H9 (cell line): ENCODE data around the gene GRIA1. TPM values are rescaled to one million over a fixed set of nuclear protein-coding genes. Genes with fewer than 3 reads are reported as not detected.

Source experiments
- DNase-seq: peaks from one replicate; pipeline ENCODE4 v3.0.0-alpha.2; 2017
- H2AFZ ChIP-seq: one replicate; pipeline ENCODE4 v1.6.1; 2013; ENCODE audit warnings: mild to moderate bottlenecking, low read length, control low read depth, moderate library complexity
- H2AK5ac ChIP-seq: 2 replicates; pipeline ENCODE4 v1.6.1; 2013; ENCODE audit warnings: low read length, control low read depth, mixed read lengths; ENCODE audit not compliant: insufficient read length
- H2BK120ac ChIP-seq: one replicate; pipeline ENCODE4 v1.6.1; 2013; ENCODE audit warnings: low read depth, mild to moderate bottlenecking, low read length, control low read depth, inconsistent platforms; ENCODE audit not compliant: poor library complexity, severe bottlenecking
- H2BK12ac ChIP-seq: 2 replicates; pipeline ENCODE4 v1.6.1; 2013; ENCODE audit warnings: low read length, control low read depth, mixed read lengths, low read depth; ENCODE audit not compliant: insufficient read length
- H2BK15ac ChIP-seq: 2 replicates; pipeline ENCODE4 v1.6.1; 2013; ENCODE audit warnings: low read depth, low read length, control low read depth
- H2BK20ac ChIP-seq: one replicate; pipeline ENCODE4 v1.6.1; 2013; ENCODE audit warnings: low read depth, mild to moderate bottlenecking, low read length, control low read depth, inconsistent platforms; ENCODE audit not compliant: poor library complexity, severe bottlenecking
- H2BK5ac ChIP-seq: 2 replicates; pipeline ENCODE4 v1.6.1; 2013; ENCODE audit warnings: low read length, control low read depth, mixed read lengths; ENCODE audit not compliant: insufficient read length
- H3K14ac ChIP-seq: 2 replicates; pipeline ENCODE4 v1.6.1; 2013; ENCODE audit warnings: low read length, control low read depth; ENCODE audit not compliant: insufficient read depth
- H3K18ac ChIP-seq: 2 replicates; pipeline ENCODE4 v1.6.1; 2013; ENCODE audit warnings: low read depth, mild to moderate bottlenecking, mixed read lengths, low read length, control low read depth; ENCODE audit not compliant: insufficient read length
- H3K23ac ChIP-seq: 2 replicates; pipeline ENCODE4 v1.6.1; 2013; ENCODE audit warnings: low read length, control low read depth, mixed read lengths, low read depth; ENCODE audit not compliant: insufficient read length
- H3K23me2 ChIP-seq: 2 replicates; pipeline ENCODE4 v1.6.1; 2013; ENCODE audit warnings: low read depth, mild to moderate bottlenecking, mixed read lengths, low read length, control low read depth; ENCODE audit not compliant: insufficient read length, poor library complexity, severe bottlenecking
- H3K27ac ChIP-seq: 2 replicates; pipeline ENCODE4 v1.5.1; 2013; ENCODE audit warnings: low read length, control low read depth, mixed read lengths, low read depth; ENCODE audit not compliant: insufficient read length
- H3K27me3 ChIP-seq: 2 replicates; pipeline ENCODE4 v1.6.1; 2013; ENCODE audit warnings: low read length, control low read depth, inconsistent platforms; ENCODE audit not compliant: insufficient read depth
- H3K4ac ChIP-seq: 2 replicates; pipeline ENCODE4 v1.6.1; 2013; ENCODE audit warnings: low read depth, mild to moderate bottlenecking, control low read depth, inconsistent platforms, low read length, moderate library complexity
- H3K4me1 ChIP-seq: 2 replicates; pipeline ENCODE4 v1.6.1; 2013; ENCODE audit warnings: low read length, control low read depth, inconsistent platforms; ENCODE audit not compliant: insufficient read depth
- H3K4me2 ChIP-seq: 2 replicates; pipeline ENCODE4 v1.6.1; 2013; ENCODE audit warnings: low read length, control low read depth, mixed read lengths; ENCODE audit not compliant: insufficient read length, insufficient read depth
- H3K56ac ChIP-seq: 2 replicates; pipeline ENCODE4 v1.6.1; 2013; ENCODE audit warnings: low read depth, mild to moderate bottlenecking, mixed read lengths, low read length, control low read depth; ENCODE audit not compliant: insufficient read length
- H3K79me1 ChIP-seq: 2 replicates; pipeline ENCODE4 v1.6.1; 2013; ENCODE audit warnings: low read depth, mild to moderate bottlenecking, moderate library complexity, low read length, control low read depth, inconsistent platforms; ENCODE audit not compliant: insufficient read depth, poor library complexity, severe bottlenecking
- H3K79me2 ChIP-seq: 2 replicates; pipeline ENCODE4 v1.6.1; 2013; ENCODE audit warnings: low read length, control low read depth, inconsistent platforms; ENCODE audit not compliant: insufficient read depth
- H3K9ac ChIP-seq: 2 replicates; pipeline ENCODE4 v1.6.1; 2013; ENCODE audit warnings: low read length, control low read depth, mixed read lengths; ENCODE audit not compliant: insufficient read length; ENCODE audit errors: extremely low read depth
- H3K9me3 ChIP-seq: one replicate; pipeline ENCODE4 v1.6.1; 2013; ENCODE audit warnings: low read depth, low read length, inconsistent platforms; ENCODE audit not compliant: control insufficient read depth
- H3T11ph ChIP-seq: one replicate; pipeline ENCODE4 v1.6.1; 2013; ENCODE audit warnings: mild to moderate bottlenecking, low read length, control low read depth, inconsistent platforms
- H4K20me1 ChIP-seq: one replicate; pipeline ENCODE4 v1.6.1; 2013; ENCODE audit not compliant: control insufficient read depth, insufficient read length, insufficient read depth
- H4K5ac ChIP-seq: 2 replicates; pipeline ENCODE4 v1.6.1; 2013; ENCODE audit warnings: low read depth, mild to moderate bottlenecking, mixed read lengths, low read length, control low read depth; ENCODE audit not compliant: insufficient read length
- H4K8ac ChIP-seq: replicated peaks from 2 replicates; pipeline ENCODE4 v1.6.1; 2013; ENCODE audit warnings: low read length, control low read depth, mixed read lengths, low read depth; ENCODE audit not compliant: insufficient read length
- H4K91ac ChIP-seq: 2 replicates; pipeline ENCODE4 v1.6.1; 2013; ENCODE audit warnings: low read depth, mild to moderate bottlenecking, moderate library complexity, mixed read lengths, low read length, control low read depth; ENCODE audit not compliant: insufficient read length
- H3K27ac Mint-ChIP-seq, 3 experiments: 2 replicates in 2 of 3; 3 replicates in 1 of 3; pipeline ENCODE4 v1.8.0; 2020 to 2021; ENCODE audit warnings: mixed read lengths in 3 of 3, mild to moderate bottlenecking in 1 of 3, moderate library complexity in 1 of 3
- H3K27me3 Mint-ChIP-seq: 2 replicates; pipeline ENCODE4 v1.8.0; 2021; ENCODE audit warnings: low read depth, mild to moderate bottlenecking, moderate library complexity, mixed read lengths
- H3K36me3 Mint-ChIP-seq, 3 experiments: 2 replicates in 2 of 3; 3 replicates in 1 of 3; pipeline ENCODE4 v1.8.0; 2020 to 2021; ENCODE audit warnings: low read depth in 3 of 3, mixed read lengths in 3 of 3; ENCODE audit not compliant: insufficient read depth in 1 of 3
- H3K4me1 Mint-ChIP-seq, 2 experiments: 2 replicates each; pipeline ENCODE4 v1.8.0; 2020; ENCODE audit warnings: mixed read lengths in 2 of 2
- H3K4me3 Mint-ChIP-seq, 2 experiments: 2 replicates in 1 of 2; 3 replicates in 1 of 2; pipeline ENCODE4 v1.8.0; 2020 to 2021; ENCODE audit warnings: mild to moderate bottlenecking in 2 of 2, mixed read lengths in 2 of 2, moderate library complexity in 1 of 2
- H3K9me3 Mint-ChIP-seq, 2 experiments: 2 replicates in 1 of 2; 3 replicates in 1 of 2; pipeline ENCODE4 v1.8.0; 2020; ENCODE audit warnings: mild to moderate bottlenecking in 2 of 2, mixed read lengths in 2 of 2, moderate library complexity in 1 of 2
- WGBS: extraction: QIAGEN DNeasy Blood & Tissue Kit; methylation state at CpG from one replicate; pipeline ENCODE4 v1.1.7; 2013; ENCODE audit warnings: missing lambda C conversion rate, low lambda C conversion rate, mixed read lengths; ENCODE audit not compliant: insufficient read length; ENCODE audit errors: extremely low coverage; 5-methylcytosine and 5-hydroxymethylcytosine counted together
- total RNA-seq: library from RNA; stranded (reverse); gene quantifications from 2 replicates; pipeline ENCODE4 v1.2.1, GENCODE V29; 2021
- TF ChIP-seq, protein P1 (sequence below): fragments of 200-600 bp; sonication (generic); conservative IDR thresholded peaks from 3 replicates; pipeline ENCODE4 v1.8.0; 2021; ENCODE audit warnings: antibody characterized with exemption, mild to moderate bottlenecking

GRIA1 gene
- total RNA-seq, 1 experiment from 2014 or later, result 0.52 TPM

DNA sequence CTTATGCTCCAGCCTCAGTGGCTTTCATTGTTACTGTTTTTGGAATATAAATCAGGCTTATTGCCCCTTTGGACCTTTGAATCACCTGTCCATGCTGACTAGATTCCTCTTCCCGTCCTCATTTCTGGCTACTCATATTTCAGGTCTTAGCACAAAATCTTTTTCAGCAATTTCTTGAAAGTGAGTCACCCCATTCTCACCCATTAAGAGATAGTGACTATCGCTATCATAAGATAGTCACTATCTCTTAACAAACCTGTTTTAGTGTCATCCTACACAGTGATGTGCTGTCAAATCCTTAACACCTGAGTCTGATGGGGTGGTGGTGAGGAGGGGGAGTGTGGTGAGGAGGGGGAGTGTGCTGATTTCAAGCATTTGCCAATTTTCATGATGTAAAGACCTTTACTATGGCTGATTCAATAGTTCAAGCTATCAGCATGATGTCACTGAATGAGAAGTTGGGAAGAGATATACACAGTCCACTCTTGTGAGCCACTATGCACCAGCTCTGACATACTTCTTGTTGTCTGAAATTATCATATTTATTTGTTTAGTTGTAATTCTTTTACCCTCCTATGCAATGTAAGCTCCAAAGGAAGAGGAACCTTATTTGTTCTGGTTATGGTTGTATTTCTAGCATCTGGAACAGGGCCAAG is 95.3 kb downstream of the GRIA1 start:
- Mint-ChIP-seq H3K36me3 (no peaks in the 10 kb centered on the region), H3K9me3 (no peaks in the 10 kb centered on the region), H3K27me3 (no peaks in the 10 kb centered on the region), H3K27ac (no peak overlapping the region), H3K4me1 (0 out of 4 replicates have a peak, but pooled peaks cover 0 to 3% of the 10 kb centered on the region in 2 experiments), H3K4me3 (no peak overlapping the region)
- Histone ChIP-seq H3K4me1 (no peaks in the 10 kb centered on the region), H3K27me3 (no peaks in the 10 kb centered on the region), H2BK20ac (no peak overlapping the region), H3K23ac (no peak overlapping the region), H2BK15ac (no peak overlapping the region), H3K4me2 (no peak overlapping the region), H2AFZ (no peak overlapping the region), H3T11ph (no peak overlapping the region), H3K4ac (no peak overlapping the region), H4K8ac (no peak overlapping the region), H4K91ac (no peak overlapping the region), H4K20me1 (no peaks in the 10 kb centered on the region), H3K18ac (no peak overlapping the region), H3K23me2 (no peaks in the 10 kb centered on the region), H3K79me2 (no peaks in the 10 kb centered on the region), H3K14ac (no peak overlapping the region), H3K79me1 (no peaks in the 10 kb centered on the region), H2BK12ac (no peak overlapping the region), H2BK120ac (no peak overlapping the region), H3K56ac (no peak overlapping the region), H2BK5ac (no peak overlapping the region), H3K27ac (no peak overlapping the region), H4K5ac (no peak overlapping the region), H2AK5ac (no peak overlapping the region), H3K9ac (no peak overlapping the region), H3K9me3 (no peaks in the 10 kb centered on the region)
- TF ChIP-seq, protein P1, sequence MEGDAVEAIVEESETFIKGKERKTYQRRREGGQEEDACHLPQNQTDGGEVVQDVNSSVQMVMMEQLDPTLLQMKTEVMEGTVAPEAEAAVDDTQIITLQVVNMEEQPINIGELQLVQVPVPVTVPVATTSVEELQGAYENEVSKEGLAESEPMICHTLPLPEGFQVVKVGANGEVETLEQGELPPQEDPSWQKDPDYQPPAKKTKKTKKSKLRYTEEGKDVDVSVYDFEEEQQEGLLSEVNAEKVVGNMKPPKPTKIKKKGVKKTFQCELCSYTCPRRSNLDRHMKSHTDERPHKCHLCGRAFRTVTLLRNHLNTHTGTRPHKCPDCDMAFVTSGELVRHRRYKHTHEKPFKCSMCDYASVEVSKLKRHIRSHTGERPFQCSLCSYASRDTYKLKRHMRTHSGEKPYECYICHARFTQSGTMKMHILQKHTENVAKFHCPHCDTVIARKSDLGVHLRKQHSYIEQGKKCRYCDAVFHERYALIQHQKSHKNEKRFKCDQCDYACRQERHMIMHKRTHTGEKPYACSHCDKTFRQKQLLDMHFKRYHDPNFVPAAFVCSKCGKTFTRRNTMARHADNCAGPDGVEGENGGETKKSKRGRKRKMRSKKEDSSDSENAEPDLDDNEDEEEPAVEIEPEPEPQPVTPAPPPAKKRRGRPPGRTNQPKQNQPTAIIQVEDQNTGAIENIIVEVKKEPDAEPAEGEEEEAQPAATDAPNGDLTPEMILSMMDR, result no peak
- no CpG with 5 or more reads among the region's 2 CpGs for WGBS
- DNase-seq, result no peak
